ENCODE measurements around the gene PLEKHM1.
"Not testable (repeated sequence)": the region's sequence is repeated elsewhere in the genome, so short reads cannot be mapped to it uniquely, and the experiment has no call there.

PLEKHM1 gene

DNA sequence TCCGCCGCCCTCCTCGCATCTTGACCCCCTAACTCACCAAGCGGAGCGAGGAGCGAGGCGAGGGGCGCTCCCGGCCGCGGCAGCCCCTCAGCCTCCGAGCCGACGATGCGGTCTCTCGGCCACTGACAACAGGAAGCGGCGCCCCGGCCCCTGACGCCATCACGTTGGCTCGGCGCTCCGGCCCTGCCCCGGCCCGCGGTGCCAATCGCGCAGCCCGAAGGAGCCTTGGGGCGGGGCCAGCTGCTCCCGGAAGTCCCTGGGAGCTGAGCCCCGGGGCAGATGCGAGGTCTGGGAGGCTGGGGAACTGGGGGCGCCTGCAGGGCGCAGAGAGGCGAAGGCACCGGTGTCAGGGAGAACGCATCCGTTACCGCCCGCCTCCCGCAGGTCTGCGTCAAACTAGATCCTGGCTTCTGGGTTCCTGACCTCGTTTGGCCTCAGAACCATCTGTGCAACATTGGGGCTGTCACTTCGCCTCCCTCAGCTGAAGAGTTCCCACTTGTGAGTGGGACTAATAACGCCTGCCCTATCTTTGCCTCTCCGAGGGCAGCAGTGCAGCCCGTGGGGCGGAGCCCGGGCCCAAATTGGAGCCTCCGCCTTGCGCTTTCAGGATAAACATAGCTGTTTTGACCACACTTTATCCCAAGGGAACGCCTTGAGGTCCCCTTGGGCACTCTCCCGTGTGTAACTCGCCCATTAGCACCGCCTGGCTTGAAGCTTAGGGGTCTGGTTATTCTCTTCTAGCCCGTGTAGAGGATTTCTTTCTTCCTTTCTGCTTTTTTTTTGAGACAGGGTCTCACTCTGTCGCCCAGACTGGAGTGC is at the start of gene PLEKHM1:
TSS of gene PLEKHM1 (minus strand) at position 107 of the 819 bp plus-strand sequence. CDS start 8,237 bp downstream, outside the sequence.
- peak; percentile 81 for DNase-seq

DNA sequence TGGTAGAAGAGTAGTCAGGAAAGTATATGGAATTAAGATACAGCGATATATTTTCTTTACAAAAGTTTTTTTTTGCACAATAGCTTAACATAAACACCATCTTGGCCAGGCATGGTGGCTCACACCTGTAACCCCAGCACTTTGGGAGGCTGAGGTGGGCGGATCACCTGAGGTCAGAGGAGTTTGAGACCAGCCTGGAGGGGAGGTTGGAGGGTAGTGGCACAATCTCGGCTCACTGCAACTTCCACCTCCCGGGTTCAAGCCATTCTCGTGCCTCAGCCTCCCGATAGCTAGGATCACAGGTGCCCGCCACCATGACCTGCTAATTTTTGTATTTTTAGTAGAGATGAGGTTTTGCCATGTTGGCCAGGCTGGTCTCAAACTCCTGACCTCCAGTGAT is 47.6 kb upstream of the PLEKHM1 start:
- DNase-seq, result not testable (repeated sequence)

DNA sequence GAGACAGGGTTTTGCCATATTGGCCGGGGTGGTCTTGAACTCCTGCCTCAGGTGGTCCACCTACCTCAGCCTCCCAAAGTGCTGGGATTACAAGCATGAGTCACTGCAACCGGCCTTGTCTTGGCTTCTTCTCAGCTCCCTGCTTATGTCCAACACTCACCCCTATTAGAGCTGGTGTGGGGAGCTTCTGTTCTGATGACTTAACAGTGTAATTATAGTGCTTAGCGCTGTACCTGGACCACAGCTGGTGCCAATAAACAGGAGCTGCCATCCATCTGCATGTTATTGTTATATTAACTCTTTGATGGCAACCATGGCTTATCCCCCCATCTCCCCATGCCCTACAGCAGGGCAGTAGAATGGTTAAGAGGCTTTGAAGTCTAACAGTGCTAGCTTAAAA is 15.6 kb upstream of the PLEKHM1 start:
- not testable (repeated sequence) for DNase-seq

DNA sequence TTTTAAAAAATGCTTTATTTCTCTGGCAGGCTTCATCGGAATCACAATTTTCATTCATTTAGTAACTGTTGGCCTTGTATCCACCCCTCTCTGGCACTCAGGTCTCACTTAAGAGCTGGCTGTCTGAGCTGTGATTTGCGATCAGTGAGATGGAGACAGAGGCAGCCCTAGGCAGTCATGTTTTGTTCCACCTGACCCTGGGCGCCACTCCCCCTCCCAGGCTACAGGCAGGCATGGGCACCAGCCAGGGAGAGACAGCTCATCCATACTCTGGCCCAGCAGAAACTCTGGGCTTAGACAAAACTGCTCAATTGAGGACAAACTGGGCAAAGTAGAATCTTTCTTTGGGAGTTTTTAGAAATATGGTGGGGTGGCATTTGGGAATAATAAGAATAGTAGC is 14.7 kb upstream of the PLEKHM1 start:
- not testable (repeated sequence) for DNase-seq

DNA sequence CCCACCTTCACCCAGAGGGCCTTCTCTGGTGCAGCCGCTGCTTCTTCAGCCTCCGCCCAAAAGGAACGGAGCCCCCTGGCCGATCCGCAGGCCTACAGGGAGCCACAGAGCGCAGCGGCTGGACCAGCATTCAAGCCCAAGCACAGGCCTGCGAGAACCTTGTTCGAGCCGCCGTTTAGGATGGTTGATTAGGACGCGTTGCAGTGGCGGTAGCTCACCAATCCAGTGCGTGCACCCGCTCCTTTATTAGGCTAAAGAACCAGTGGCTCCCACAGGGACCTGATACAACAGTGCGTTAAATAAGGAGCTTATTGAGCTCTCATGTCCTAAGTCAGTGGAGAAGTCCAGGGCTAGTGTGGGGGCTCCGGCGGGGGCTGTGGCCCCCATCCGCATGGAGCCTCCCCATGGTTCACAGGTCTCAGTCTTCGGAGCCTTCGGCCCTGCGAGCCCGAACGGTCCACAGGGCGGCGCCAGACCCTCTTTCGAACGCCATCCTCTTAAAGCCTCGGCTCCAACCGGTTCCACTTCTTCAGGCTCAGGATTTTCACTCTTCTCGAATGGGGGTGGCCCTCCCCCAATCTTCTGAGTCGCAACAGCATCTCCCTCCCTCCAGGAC is 10.7 kb upstream of the PLEKHM1 start:
- DNase-seq, result not testable (repeated sequence)

DNA sequence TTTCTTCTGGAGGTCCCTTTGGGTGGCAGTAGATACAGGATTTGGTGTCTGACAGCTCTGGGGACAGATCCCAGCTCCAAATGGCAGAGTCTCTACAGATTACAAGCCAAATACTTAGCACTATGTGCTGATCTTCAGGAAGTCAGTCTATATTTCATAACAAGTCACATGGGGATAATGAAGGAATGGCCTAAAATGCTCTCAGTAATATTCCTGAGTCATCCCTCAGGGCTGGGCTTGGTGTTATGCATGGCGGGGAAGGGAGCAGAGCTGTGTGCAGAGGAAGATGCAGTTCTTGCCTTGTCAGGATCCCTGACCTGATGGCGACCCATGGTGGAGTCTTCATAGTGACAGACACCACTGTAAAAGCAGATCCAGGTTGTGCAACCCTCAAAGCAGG is 10.0 kb upstream of the PLEKHM1 start:
- DNase-seq, result not testable (repeated sequence)

DNA sequence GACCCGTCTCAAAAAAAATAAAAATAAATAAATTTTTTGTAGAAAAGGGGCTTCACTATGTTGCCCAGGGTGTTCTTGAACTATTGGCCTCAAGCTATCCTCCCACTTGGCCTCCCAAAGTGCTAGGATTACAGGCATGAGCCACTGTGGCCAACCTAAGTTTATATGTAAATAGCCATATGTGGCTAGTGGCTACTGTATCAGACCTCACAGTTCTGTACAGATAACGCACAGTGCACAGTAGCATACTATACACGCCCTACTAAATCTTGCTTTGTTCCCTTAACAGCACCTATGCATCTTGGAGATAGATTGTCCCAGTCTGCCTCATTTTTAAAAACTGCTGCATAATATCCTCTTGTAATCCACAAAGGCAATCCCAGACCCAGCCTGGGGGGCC is 8.7 kb upstream of the PLEKHM1 start:
- DNase-seq, result not testable (repeated sequence)

DNA sequence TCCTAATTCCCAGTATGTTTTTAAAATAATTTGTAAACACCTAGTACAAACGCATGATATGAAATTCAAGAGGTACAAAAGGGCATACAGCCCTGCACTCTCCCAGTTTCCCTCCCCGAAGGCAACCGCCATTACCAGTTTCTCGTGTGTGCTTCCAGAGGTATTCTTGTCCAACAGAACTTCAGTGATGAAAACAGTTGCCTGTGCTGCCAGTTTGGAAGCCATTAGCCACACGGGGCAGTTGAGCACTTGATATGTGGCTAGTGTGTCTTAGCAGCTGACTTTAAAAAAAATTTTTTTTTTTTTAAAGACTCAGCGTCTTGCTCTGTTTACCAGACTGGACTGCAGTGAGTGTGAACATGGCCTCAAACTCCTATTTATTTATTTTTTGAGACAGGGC is 7.9 kb upstream of the PLEKHM1 start:
- not testable (repeated sequence) for DNase-seq

DNA sequence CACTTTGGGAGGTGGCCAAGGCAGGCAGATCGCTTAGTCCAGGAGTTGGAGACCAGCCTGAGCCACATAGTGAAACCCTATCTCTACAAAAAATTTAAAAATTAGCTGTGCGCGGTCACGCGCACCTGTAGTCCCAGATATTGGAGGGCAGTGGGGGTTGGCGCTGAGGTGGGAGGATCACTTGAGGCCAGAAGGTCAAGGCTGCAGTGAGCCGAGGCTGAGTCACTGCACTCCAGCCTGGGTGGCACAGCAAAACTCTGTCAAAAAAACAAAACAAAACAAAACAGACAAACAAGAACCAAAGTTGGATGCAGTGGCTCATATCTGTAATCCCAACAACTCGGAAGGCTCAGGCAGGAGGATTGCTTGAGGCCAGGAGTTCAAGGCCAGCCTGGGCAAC is 6.9 kb upstream of the PLEKHM1 start:
- DNase-seq, result not testable (repeated sequence)

DNA sequence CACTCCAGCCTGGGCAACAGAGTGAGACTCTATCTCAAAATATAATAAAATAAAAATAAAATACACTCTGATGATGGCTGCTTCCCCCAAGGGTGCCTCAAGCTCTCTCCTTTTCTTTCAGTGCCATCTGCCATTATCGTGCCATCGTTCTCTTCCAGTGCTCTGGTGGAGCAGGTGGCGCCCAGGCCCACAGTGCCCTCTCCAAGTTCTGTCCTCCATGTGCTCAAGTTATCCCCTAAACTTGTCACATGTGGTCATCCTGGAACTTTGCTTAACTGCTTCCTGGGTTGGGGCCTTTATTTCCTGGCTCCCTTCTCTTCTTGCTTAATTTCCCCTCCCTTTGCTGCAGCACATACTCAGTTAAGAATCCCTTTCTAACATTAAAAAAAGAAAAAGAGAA is 6.0 kb upstream of the PLEKHM1 start:
- DNase-seq, result not testable (repeated sequence)

DNA sequence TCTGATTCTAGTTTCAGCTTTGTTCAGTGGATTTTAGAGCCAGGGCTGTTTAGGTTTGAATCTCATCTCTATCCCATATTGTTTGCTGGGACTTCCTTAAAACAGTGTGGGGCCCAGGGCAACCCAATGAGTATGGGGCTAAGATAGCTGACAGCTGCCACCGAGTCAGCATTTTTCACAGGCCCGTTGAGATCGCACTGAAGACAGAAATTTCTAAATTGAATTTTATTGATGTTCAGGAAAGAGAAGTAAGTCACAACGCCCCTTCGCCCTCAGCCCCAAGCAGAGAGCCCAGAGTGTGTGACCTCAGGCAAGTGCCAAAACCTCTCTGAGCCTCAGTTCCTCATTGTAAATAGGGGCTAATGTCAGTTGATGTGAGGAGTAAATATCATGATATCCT is 4.0 kb upstream of the PLEKHM1 start:
- not testable (repeated sequence) for DNase-seq

DNA sequence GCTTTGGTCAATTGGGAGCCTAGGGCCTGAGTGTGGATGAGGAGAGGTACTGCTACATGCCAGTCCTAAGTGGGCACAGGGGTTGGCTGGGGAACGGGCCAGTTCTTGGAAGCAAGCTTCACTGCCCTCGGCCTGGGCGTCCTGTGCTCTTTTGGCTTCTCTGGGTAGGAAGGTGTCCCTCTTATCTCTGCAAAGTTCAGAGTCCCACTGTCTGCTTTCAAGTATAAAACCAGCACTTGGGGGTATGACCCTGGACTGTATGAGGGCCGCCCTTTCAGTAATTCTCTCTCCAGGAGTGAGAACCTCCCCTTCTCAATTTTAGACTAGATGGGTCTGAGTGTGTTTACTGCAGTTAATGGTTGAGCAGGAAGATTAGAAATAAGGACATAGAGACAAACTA is 1.6 kb upstream of the PLEKHM1 start:
- DNase-seq, result not testable (repeated sequence)

DNA sequence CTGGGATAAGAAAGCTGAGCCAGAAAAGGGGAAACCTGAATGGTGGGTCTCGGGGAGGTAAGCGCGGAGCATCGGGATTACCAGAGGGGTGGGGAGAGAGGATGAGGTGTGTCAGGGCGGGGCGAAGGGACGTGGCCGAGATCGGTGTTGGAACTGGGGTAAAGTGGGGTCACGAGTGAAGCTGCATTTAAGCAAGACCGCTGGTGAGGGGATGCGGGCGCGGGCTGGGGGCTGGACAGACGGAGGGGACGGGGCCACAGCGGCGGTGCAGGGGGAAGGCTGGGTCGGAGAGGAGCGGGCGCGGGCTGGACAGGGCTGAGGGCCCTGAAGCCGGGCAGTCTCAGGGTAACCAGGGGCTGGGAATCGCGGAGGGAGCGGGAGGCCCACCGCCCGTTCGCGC is 323 bp downstream of the PLEKHM1 start:
- DNase-seq, result peak; percentile 11

DNA sequence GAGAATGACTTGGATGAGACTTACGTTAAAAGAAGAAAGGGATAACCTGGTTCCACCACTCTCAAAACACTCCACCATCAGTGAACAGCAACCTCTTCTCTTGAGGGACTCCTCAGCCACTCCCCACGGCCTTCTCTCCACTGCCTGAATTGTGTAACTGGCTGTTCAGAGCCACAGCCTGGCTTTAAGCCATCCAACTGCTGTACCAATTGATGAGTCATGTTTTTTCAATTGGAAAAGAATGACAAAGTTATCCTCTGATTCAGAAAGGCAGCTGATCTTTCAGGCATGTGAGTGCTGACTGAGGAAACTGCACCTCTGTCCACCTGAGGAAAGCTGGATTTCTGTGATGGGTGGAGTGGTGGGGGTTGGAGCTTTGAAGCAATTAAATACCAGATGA is 2.8 kb downstream of the PLEKHM1 start:
- not testable (repeated sequence) for DNase-seq

DNA sequence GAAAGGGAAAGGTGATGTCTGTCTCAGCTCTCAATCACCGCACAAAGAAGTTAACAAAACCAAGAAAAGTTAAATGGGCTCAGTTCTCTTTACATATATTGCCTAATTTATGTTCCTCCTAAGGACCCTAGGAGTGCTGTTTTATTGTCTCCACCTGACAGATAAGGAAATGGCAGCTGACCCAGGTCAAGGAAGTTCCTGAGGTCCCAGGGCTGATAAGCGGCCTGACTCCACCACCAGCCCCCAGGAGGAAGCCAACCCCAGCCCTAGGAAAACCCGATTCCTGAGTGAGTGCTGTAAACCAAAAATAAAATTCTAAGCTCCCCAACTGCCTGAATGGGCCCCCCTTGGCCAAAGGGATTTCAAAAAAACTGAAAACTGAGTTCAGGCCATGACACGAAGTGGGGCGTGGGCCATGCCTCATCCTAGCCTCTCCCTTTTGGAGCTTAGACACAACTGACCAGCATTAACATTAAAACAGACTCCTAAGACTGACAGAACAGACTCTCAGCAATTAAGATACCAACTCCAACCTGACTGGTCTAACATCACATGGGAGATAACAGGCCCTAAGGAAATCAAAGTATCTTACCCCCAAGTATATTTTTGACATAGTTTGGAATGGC is 6.8 kb downstream of the PLEKHM1 start:
- DNase-seq, result not testable (repeated sequence)

DNA sequence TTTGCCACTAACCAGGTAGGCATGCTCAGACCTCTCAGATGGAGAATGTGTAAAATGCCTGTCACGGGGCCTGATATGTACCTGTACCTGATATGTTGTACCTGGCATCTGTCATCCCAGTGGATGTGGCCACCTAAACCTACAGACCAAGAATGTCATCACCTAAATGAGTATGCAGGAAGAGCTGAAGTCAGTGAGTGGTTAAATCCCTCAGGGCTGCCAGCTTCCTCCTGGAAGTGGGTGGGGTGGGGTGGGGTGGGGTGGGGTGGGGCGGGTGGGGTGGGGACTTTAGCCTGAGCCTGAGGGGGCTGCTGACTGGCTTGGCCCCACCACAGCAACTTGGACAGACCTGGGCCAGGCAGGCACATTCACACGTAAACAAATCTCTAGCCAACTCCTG is 7.3 kb downstream of the PLEKHM1 start:
- not testable (repeated sequence) for DNase-seq

DNA sequence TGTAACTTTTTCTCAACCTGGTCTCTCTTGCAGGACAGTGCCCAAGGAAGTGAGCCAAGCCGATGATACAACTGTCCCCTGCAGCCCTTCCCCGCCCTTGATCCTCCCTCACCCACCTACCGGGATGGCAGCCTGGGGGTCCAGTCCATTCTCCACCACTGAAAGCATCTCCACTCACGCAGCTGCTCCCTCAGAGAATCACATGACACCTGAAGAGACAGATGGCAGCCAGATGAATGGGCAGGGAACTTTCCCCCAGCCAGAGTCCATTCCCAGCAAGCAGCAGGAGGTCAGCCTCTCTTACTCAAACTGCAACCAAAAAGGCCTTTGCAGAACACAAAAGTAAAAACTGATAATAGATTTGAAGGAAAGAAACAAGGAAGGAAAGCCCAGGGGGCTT is 8.2 kb downstream of the PLEKHM1 start:
- not testable (repeated sequence) for DNase-seq

DNA sequence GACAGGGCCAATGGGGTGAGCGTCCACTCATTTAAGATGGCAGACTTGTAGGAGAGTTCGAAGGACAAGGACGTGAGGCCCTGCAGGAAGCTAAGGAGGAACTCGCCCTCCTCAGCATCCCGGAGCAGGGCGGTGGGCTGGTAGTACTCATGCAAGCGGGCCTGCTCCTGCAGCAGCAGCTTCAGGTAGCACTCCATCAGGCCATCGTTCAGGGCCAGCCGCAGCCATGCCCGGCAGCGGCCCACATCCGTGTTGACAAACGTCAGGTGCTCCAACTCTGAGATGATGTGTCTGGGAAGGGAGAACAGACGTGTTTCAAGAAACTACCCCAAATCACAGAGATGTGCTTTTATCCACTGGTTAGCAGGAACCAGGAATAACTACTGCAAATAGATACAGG is 15.1 kb downstream of the PLEKHM1 start:
- DNase-seq, result not testable (repeated sequence)

DNA sequence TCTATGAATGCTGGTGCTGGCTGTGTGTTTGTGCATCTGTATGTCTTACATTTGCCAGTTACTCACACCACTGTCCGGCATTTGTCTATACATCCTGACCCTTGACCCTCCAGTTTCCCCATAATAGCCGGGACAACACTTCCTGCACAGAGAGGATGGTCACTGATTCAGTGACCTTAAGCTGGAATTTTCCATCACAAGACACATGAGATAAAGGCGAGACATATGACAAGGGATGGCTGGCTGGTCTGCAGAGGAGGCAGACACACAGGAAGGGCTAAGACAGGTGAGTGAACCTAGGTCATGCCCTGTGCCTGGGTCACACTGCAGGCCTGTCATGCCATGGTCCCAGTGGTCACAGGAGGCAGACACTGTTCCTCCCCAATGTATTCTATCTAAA is 18.3 kb downstream of the PLEKHM1 start:
- DNase-seq, result not testable (repeated sequence)

DNA sequence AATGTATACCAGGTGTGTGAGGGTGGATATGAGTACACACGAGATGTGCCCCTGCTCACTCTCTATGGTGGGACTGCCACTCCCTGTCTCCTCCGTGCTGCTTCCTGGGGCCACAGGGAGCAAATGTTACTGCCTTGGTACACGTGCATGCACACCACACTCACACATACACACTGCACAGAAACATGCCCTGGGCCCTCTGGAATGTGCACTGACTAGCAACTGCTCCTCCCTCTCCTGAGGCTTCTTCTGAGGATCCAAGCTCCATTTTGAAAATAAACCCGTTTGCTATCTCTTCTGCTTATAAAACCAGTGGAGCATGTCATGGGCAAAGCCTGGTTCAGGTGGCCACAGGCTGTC is 21.3 kb downstream of the PLEKHM1 start:
- DNase-seq, result not testable (repeated sequence)

DNA sequence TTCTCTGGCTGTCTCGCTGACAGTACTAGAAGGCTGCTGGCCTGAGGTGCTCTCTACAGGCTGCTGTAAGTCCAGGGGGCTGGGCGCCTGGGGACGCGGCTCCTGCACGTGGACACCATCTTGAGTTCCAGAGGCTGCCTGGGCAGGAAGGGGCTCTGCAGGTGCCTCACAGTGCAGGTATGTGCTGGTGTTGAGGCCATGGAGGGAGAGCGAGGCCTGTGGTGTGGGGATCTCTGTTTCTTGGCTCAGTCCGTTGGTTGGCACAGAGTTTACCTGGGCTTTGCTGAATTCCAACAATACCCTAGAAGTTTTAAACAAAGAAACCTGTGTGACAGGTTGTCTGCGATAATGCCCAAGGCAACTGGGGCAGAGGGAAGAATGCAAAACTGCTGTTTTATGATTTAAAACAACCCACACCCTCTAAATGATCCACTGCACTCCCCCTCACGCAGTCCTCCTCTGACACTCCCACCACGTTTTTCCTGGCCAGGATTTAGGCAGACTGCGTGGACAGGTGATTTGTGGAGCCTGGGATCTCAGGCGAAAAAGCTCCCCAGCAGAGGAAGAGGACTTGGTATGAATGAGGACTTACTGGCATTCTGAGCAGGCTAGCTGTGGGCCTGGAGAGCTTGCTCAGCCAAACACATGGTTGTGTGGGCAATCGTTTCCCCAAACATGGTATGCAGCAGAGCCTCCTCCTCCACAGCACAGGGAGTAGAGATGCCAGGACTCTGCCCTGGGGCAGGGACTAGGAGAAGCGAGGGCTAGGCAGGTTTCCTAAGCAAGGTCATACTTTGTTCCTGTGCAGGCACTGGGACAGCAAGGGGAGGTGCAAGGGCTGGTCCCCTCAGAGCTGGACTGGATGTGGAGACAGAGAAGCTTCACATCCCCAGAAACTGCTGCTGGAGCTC is 22.0 kb downstream of the PLEKHM1 start:
- DNase-seq, result not testable (repeated sequence)

DNA sequence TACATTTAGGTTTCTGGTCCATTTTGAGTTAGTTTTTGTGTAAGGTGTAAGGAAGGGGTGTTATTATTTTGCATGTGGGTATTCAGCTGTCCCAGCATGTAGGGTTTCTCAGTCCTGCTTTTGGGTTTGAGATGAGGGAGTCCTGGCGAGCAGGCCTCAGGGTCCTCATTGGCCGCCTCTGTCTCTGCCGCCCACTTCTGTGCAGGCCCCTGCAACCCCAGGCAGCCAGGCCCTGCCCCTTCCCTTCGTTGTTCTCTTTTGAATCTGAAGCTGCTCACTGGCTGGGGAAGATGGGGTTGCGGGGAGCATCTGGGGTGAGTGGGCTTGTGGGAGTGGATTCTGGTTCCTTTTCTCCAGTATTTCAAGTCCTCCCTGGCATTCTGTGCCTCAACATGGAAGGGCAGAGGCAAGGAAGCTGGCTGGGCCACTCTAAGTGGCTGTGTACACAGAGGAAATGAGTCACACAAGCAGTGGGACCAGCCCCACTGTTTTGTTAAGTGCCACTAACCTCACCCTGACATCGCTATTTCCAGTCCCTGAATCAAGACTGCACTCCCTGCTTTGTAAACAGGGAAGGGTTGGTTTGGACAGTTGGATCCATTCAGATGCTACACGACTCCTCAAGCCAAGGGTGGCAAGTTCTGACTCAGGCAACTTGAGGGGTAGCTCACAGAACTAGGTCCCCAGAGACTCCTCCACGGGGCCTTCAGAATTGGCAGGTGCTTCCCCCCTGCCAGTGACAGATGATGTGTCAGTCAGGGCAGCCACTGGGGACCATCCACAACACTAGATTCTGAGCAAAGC is 28.8 kb downstream of the PLEKHM1 start:
- not testable (repeated sequence) for DNase-seq
